ENCODE results near the gene PPM1B. TPM values are rescaled to one million over a fixed set of nuclear protein-coding genes. Genes with fewer than 3 reads are reported as not detected.

PPM1B gene
- total RNA-seq, 4 donors from 2014 or later: 14.9 to 53.8 (median 19.1) TPM

DNA sequence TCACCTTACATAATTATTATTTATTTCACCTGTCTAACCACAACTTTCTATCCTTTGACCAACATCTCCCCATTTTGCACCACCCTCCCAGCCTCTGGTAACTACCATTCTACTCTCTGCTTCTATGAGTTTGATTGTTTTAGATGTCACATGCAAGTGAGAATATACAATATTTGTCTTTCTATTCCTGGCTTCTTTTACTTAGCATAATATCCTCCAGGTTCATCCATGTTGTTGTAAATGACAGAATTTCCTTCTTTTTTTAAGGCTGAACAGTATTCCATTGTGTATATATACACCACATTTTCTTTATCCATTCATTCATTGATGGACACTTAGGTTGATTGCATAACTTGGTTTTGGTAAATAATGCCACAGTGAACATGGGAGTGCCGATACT lies 24.0 kb downstream of the PPM1B start:
- Histone ChIP-seq H3K27me3 (no peaks in the 10 kb centered on the region), H3K4me1 (peaks cover 0 to 16% (median 0%) of the 10 kb centered on the region in 3 donors), H3K36me3 (peaks cover 0 to 13% (median 0%) of the 10 kb centered on the region in 3 donors), H3K4me3 (no peak overlapping the region), H3K9me3 (no peaks in the 10 kb centered on the region), H3K27ac (no peak overlapping the region)
- 100% methylated on average over 1 of the region's 1 CpG for WGBS, 2 donors
- TF ChIP-seq POLR2A (IDR thresholded peaks at IDR 0.05): no peak
- TF ChIP-seq CTCF (IDR thresholded peaks at IDR 0.05): no peak
- no peak for DNase-seq
- intact Hi-C loops (cut with DNase I): no loop called here

GRCh38 chr2:44195714-44196113 lies 27.0 kb downstream of the PPM1B start:
- TF ChIP-seq POLR2A (IDR thresholded peaks at IDR 0.05) (no peak), CTCF (IDR thresholded peaks at IDR 0.05) (no peak)
- Histone ChIP-seq H3K36me3 (peaks cover 0 to 13% (median 0%) of the 10 kb centered on the region in 3 donors), H3K4me3 (no peak overlapping the region), H3K4me1 (peaks cover 0 to 16% (median 0%) of the 10 kb centered on the region in 3 donors), H3K27me3 (no peaks in the 10 kb centered on the region), H3K9me3 (no peaks in the 10 kb centered on the region), H3K27ac (no peak overlapping the region)
- intact Hi-C loops (cut with DNase I): no loop called here
- WGBS, 2 donors: 90 to 100% methylated on average over 2 of the region's 2 CpGs
- no peak for DNase-seq

DNA sequence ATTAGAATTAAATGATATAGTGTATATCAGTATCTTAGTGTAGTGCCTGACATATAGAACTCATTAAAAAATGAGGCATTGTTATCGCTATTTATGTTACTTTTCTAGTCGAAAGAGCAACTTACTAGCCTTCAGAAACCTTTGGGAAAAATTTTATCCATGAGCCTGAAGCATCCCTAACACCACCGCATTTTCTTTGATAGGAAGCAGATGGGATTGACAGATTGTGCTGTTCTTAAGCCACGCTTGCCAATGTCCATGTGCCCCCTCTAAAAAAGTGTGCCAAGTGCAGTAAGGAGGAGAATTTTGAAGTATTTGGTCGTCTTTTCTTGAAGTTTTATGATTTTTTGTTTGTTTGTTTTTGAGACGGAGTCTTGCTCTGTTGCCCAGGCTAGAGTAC lies 29.1 kb downstream of the PPM1B start:
- peaks cover 0 to 7% (median 0%) of the 10 kb centered on the region in 3 donors for H3K4me1 ChIP-seq
- H3K27me3 ChIP-seq: no peaks in the 10 kb centered on the region
- H3K36me3 ChIP-seq: peaks cover 0 to 27% (median 0%) of the 10 kb centered on the region in 3 donors
- no peak overlapping the region for H3K27ac ChIP-seq
- H3K4me3 ChIP-seq: no peak overlapping the region
- TF ChIP-seq POLR2A (IDR thresholded peaks at IDR 0.05): no peak
- no peak for TF ChIP-seq CTCF (IDR thresholded peaks at IDR 0.05)
- no peaks in the 10 kb centered on the region for H3K9me3 ChIP-seq
- no peak for DNase-seq
- WGBS, 2 donors: 93 to 94% methylated on average over 6 of the region's 6 CpGs
- intact Hi-C loops (cut with DNase I): no loop called here

- 86 to 92% methylated on average over 1 of the region's 1 CpG for WGBS, 2 donors
- H3K4me3 ChIP-seq: no peak overlapping the region
- H3K9me3 ChIP-seq: no peaks in the 10 kb centered on the region
- intact Hi-C loops (cut with DNase I): no loop called here
- DNase-seq: no peak
- H3K27ac ChIP-seq: no peak overlapping the region
- H3K27me3 ChIP-seq: no peaks in the 10 kb centered on the region
- peaks cover 0 to 7% (median 0%) of the 10 kb centered on the region in 3 donors for H3K4me1 ChIP-seq
- peaks cover 0 to 19% (median 0%) of the 10 kb centered on the region in 3 donors for H3K36me3 ChIP-seq
- no peak for TF ChIP-seq CTCF (IDR thresholded peaks at IDR 0.05)
- TF ChIP-seq POLR2A (IDR thresholded peaks at IDR 0.05): no peak
Observed at GRCh38 chr2:44200011-44200410, 31.3 kb downstream of the PPM1B start.

GRCh38 chr2:44200759-44201158 lies 32.1 kb downstream of the PPM1B start:
- Histone ChIP-seq H3K27ac (no peak overlapping the region), H3K27me3 (no peaks in the 10 kb centered on the region), H3K4me1 (peaks cover 0 to 7% (median 0%) of the 10 kb centered on the region in 3 donors), H3K4me3 (no peak overlapping the region), H3K9me3 (no peaks in the 10 kb centered on the region), H3K36me3 (peaks cover 0 to 15% (median 0%) of the 10 kb centered on the region in 3 donors)
- 85 to 87% methylated on average over 5 of the region's 5 CpGs for WGBS, 2 donors
- no peak for DNase-seq
- TF ChIP-seq CTCF (IDR thresholded peaks at IDR 0.05) (no peak), POLR2A (IDR thresholded peaks at IDR 0.05) (no peak)
- intact Hi-C loops (cut with DNase I): no loop called here

Data from esophagus squamous epithelium (tissue), 5 donors.